GM18520 (cell line): ENCODE data around the gene TMEM106C.

Source experiments
- ATAC-seq: cut with Tn5 transposase; IDR thresholded peaks from one replicate; pipeline ENCODE4 v1.9.1; 2021; ENCODE audit not compliant: unreplicated experiment

Gene TMEM106C

GRCh38 chr12:47992776-47993175, 29.4 kb downstream of the TMEM106C start:
- no peak for ATAC-seq

DNA sequence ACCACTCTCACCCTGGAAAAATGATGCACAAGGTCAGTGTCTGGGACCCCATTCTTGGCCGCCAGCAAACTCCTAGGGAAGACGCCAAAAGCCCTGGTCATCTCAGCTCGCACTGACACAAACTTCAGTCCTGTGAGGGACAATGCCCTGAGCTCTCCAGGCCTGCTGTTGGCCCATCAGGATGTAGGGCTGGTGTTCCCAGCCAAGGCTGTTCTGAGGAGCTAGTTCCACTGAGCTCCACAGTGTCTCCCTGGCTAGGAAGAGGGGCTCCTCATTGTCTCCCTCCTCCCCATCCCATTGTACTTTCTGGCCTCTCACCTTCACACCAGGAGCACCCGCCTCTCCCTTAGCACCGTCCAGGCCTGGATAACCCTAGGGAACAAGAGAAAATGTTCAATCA, 30.1 kb downstream of the TMEM106C start:
- no peak for ATAC-seq

DNA sequence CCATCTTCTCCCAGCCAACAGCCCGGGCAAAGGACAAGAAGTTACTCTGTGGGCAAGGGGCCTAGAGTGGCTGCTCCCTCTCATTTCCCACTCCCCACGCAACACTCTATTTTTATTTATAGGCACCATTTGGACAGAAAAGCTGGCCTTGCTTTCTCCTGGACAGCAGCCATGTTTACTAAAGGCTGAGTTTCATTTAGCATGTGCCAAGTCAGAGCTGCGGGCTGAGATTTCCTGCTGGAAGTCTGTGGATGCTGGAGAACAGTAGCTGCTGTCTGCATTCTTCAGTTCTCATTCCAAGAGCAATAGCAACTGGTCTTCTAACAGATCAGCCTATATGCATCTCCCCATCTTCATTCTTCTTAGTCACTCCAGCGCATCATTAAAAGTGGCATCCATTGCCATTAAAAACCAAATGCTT, 32.6 kb downstream of the TMEM106C start:
- no peak for ATAC-seq

DNA sequence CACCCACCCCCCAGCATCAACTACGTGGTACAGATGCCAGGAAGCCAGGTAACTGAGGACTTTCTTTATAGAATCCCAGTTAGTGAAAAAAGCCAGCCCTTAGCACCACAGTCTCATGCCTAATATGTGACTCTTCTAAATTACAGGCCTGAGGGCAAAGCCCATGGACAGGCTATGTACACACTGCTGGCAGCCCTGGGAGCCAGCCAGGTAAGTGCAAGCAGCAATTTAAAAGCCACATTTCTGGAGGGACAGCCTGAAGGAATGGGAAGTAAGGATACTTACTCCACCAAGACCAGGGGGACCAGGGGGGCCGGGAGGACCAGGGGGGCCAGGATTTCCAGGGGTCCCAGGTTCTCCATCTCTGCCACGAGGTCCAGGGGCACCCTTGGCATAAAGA, 33.9 kb downstream of the TMEM106C start:
- ATAC-seq, result no peak

DNA sequence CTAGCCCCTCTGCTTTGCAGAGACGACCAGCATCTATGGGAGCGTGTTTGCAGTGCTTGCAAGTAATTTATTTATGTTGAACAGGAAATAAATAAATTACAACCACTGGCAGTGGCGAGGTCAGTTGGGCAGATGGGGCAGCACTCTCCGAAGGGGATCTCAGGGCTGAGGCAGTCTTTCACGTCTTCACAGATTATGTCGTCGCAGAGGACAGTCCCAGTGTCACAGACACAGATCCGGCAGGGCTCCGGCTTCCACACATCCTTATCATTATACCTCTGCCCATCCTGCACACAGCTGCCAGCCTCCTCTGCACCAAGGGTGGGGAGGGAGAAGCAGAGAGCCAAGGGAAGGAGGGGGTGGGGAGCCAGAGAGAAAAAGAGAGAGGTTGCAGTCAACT, 36.4 kb downstream of the TMEM106C start:
- no peak for ATAC-seq

DNA sequence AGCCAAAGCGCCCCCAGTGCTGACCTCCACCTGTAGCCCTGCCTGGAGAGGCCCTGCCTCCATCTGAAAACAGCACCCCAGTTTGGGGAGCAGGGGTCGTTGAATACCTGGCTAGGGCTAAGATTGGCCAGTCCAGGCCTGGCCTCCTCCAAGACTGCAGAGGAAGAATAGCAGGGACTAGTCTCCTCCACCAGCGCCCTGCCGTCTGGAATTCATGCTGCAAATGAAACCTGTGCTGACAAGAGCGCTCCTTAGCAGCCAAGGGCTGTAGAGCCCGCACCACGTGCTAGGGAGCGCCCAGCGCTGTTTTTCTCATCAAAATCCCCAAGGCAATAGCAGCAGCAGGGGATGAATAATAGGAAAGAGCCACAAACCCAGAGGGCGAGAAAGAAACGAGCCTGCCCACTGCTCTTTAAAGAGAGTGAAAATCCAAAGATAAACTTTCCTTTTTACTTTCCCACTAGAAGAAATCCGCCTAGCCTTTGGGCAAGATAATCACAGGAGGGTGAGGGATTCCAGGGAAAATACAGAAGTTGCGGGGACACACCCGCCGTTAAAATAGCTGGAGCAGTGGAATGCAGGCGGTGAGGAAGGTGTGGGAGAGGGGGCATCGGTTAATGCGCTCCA, 37.6 kb downstream of the TMEM106C start:
- ATAC-seq, result no peak

- ATAC-seq, result no peak
Measured at GRCh38 chr12:48001505-48002413, 38.4 kb downstream of the TMEM106C start.

GRCh38 chr12:48002414-48002730, 39.0 kb downstream of the TMEM106C start:
- ATAC-seq, result no peak

DNA sequence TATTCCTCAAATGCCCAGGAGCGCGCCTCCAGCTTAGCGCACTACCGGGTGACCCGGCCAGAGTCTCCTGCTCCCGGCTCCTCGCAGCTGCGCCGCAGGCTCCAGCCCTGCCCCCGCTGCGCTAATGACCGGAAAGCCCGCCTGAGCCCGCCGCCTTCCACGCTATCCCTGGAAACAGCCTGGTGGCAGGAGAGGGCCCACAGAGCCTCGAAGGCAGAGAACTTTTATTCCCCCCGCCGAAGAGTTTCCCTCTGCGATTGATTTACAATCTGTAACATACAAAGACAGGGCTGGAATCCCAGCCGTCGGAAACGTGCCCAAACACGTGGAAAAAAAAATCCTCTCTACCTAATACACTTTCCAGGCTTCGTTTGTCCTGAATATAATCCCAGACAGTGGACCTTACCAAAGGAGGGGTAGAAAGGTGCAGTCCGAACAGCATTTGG, 39.4 kb downstream of the TMEM106C start:
- no peak for ATAC-seq

GRCh38 chr12:48003226-48004052, 40.0 kb downstream of the TMEM106C start:
- ATAC-seq, result no peak

- no peak for ATAC-seq
Measured at GRCh38 chr12:48004053-48004941, 40.9 kb downstream of the TMEM106C start, which contains the start of gene COL2A1. TSS of gene COL2A1 (minus strand) at chr12:48004476. CDS start at chr12:48004321, 155 bp downstream.

DNA sequence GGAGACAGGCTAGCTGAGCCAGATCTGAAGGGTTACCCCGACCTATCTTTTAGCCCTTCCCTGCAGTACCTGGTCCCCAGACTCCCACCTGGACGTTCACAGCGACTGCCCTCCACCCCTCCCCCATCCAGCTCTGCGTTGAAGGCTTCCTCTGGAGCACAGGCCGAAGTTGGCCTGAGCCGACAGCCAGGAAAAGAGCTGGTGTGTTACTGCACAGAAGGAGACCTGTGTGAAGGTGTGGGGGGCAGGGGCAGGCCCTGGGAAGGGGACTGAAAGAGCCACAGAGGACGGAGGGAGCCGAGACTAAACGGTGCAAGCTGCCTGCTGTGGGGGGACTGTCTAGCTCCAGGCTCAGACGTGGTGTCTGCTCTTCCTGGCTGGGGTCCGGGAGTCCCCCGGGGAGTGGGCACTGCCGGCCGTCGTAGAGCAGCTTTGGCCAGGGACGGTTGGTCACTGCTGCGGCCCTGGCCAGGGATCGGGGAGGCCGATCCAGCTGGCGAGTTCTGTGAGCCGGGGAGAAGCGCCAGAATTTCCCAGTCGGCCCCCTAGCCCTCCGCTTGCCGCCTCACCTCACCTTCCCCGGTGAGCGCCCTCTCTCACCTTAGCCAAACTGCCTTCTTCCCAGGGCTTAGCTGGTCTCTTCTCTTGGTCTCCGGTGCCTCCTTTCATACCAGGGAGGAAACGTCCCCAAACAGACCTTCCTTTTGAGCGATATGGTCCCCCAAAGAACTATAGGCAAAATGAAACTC, 41.8 kb downstream of the TMEM106C start:
- ATAC-seq, result no peak

DNA sequence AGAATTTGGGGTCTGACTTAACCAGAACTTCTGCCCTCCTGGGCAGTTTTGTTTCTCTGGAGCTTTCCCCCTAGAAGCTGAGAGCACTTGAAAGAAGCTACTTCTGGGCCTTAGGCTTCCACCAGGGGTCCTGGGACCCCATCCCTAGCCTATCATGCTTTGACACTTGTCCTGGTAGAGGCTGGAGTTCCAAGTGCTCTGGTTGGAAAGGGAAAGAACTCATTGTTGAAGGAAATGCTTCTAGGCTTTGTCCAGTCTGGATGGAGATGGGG, 42.3 kb downstream of the TMEM106C start:
- no peak for ATAC-seq

DNA sequence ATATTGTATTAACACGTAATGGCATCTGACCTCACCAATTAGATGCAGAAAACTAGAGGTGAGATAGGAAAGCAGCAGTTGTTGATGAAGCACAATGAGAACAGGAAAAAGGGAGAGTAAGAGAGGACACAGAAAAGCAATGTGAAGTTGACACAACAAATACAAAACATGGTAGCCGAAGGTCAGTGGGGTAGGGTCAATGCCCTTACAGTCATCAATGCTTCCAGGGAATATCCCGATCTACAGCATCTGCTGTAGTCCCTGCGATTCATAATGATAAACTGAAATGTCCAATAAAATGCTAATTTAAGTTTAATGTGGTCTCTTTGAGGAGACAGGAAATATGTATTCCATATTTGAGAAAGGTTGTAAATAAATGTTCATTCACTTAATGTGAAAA, 43.8 kb downstream of the TMEM106C start:
- ATAC-seq, result no peak

GRCh38 chr12:48008349-48008748, 45.0 kb downstream of the TMEM106C start:
- no peak for ATAC-seq

DNA sequence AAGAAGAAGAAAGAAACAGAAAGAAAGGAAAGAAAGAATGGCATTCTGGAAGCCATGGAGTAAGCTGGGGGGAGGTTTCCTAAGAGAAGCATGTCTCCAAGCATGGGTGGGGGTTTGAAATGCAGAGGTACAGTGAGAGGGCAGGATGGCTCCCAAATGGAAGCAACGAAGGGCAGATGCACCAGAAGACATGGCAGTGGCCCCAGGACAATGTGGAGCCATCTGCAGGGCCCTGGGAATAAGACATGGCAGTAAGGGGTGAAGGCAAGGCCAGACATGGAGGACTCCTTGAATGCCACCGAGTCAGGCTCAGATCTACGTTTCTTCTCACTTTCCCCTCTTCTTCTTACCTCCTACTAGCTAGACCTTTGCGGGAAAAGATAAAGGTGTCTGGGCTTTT, 45.6 kb downstream of the TMEM106C start:
- ATAC-seq, result no peak

DNA sequence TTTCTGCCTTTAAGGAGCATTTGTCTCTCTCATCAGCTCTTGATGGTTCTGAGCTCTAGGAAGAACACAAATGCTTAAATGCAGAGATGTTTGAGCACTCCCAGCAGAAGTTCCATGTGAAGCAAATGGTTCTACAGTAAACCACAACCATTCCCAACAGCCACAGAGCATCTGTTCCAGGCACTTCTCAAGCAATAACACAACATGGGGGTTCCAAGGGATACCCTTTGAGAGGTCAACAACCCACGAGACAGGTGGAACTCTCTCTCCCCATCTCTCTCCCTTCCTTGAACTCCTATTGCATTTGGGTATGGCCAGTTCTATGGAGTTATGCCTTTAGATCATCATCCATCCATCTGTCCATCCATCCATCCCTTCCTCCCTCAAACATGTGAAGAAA, 46.1 kb downstream of the TMEM106C start:
- no peak for ATAC-seq

- no peak for ATAC-seq
Measured at GRCh38 chr12:48010366-48010970, 47.1 kb downstream of the TMEM106C start.

- no peak for ATAC-seq
Measured at GRCh38 chr12:48012070-48012469, 48.7 kb downstream of the TMEM106C start.

DNA sequence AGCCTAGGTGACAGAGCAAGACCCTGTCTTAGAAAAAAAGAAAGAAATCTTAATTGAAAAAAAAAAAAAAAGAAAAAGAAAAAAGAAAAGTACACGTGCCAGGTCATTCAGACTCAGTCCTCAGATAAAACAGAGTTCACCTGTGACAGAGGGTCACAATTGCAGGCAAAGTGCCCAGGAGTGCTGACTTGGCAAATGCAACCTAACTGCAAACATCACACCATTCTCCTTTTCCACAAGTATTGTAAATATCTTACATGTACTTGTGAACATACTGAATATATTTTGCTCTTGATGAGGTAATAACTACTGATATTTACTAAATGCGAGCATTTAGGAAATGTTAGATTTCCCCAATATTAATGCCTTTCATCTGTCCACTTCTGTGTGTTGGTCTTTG, 49.9 kb downstream of the TMEM106C start:
- no peak for ATAC-seq
